ENCODE data around the gene EFNA1. TPM values are rescaled to one million over a fixed set of nuclear protein-coding genes. Genes with fewer than 3 reads are reported as not detected.

The EFNA1 gene
- total and polyA plus RNA-seq, 8 donors: 19.5 to 91.7 (median 37.7) TPM

- H3K4me3 ChIP-seq: no peak overlapping the region
- DNase-seq: peak in 1 of 6 donors; percentile 43
- TF ChIP-seq CTCF (IDR thresholded peaks at IDR 0.05): no peak
- 68 to 71% methylated on average over 8 of the region's 8 CpGs for WGBS, 2 donors
- no peaks in the 10 kb centered on the region for H3K9me3 ChIP-seq
- peaks cover 0 to 15% (median 4%) of the 10 kb centered on the region in 4 donors for H3K27me3 ChIP-seq
- no peak for ATAC-seq
- H3K36me3 ChIP-seq: no peaks in the 10 kb centered on the region
- H3K4me1 ChIP-seq: peaks cover 6 to 18% (median 14%) of the 10 kb centered on the region in 3 donors
- no peak for FAIRE-seq
- no peak overlapping the region for H3K27ac ChIP-seq
- intact Hi-C loops (cut with DNase I): no loop called here
Observed at GRCh38 chr1:155086856-155087535, 40.7 kb upstream of the EFNA1 start.

- peak in 5 of 6 donors; percentile 58 to 94 (median 84) for DNase-seq
- no peak for FAIRE-seq
- H3K9me3 ChIP-seq: no peaks in the 10 kb centered on the region
- WGBS, 2 donors: 14% methylated on average over 29 of the region's 29 CpGs
- ATAC-seq: peak; percentile 77 to 86 (median 84)
- no peaks in the 10 kb centered on the region for H3K36me3 ChIP-seq
- TF ChIP-seq CTCF (IDR thresholded peaks at IDR 0.05): peak; percentile 94 to 99 (median 96)
- peaks cover 0 to 4% (median 0%) of the 10 kb centered on the region in 3 donors for H3K4me1 ChIP-seq
- no peaks in the 10 kb centered on the region for H3K27me3 ChIP-seq
- H3K4me3 ChIP-seq: no peak overlapping the region
- intact Hi-C loops (cut with DNase I): loop anchor here in 2 of 3 donors (2.0 to 5.0 kb wide), 2 partner anchors 75 to 76 kb away; no protein-coding TSS in a partner anchor
- H3K27ac ChIP-seq: no peak overlapping the region
Observed at GRCh38 chr1:155091071-155092051, 36.3 kb upstream of the EFNA1 start.

- Histone ChIP-seq H3K9me3 (no peaks in the 10 kb centered on the region), H3K4me3 (no peak overlapping the region), H3K27ac (no peak overlapping the region), H3K4me1 (peaks cover 0 to 4% (median 0%) of the 10 kb centered on the region in 3 donors), H3K27me3 (no peaks in the 10 kb centered on the region), H3K36me3 (no peaks in the 10 kb centered on the region)
- ATAC-seq (no peak), FAIRE-seq (no peak), DNase-seq (peak in 1 of 6 donors; percentile 45)
- intact Hi-C loops (cut with DNase I): loop anchor here in 1 of 3 donors (5.0 kb wide), 1 partner anchor 75 kb away; no protein-coding TSS in a partner anchor
- WGBS, 2 donors: 54 to 74% methylated on average over 6 of the region's 6 CpGs
- TF ChIP-seq CTCF (IDR thresholded peaks at IDR 0.05): no peak
Observed at GRCh38 chr1:155092131-155092530, 35.5 kb upstream of the EFNA1 start.

- no peak overlapping the region for H3K27ac ChIP-seq
- no peaks in the 10 kb centered on the region for H3K9me3 ChIP-seq
- peak in 1 of 6 donors; percentile 40 for DNase-seq
- H3K4me3 ChIP-seq: no peak overlapping the region
- no peaks in the 10 kb centered on the region for H3K36me3 ChIP-seq
- FAIRE-seq: no peak
- H3K27me3 ChIP-seq: no peaks in the 10 kb centered on the region
- no peak for ATAC-seq
- TF ChIP-seq CTCF (IDR thresholded peaks at IDR 0.05): no peak
- 69 to 81% methylated on average over 12 of the region's 12 CpGs for WGBS, 2 donors
- H3K4me1 ChIP-seq: peaks cover 0 to 4% (median 0%) of the 10 kb centered on the region in 3 donors
- intact Hi-C loops (cut with DNase I): loop anchor here in 1 of 3 donors (5.0 kb wide), 1 partner anchor 75 kb away; no protein-coding TSS in a partner anchor
Observed at GRCh38 chr1:155092641-155093040, 35.0 kb upstream of the EFNA1 start.
